Bronchial epithelial cell (primary cell): Measurements from ENCODE around the gene THRB. TPM values are rescaled to one million over a fixed set of nuclear protein-coding genes. Genes with fewer than 3 reads are reported as not detected.

Experiments
- DNase-seq: peaks from one replicate; pipeline ENCODE4 v3.0.0-alpha.2; 2010; ENCODE audit warnings: low read depth
- FAIRE-seq: peaks from 2 replicates; lab custom pipeline; 2011; peaks lifted over from hg19 to GRCh38; lab: Jason Lieb, UNC
- H3K27me3 ChIP-seq: 2 replicates; pipeline ENCODE4 v1.5.1; 2011; ENCODE audit warnings: low read length; ENCODE audit not compliant: control insufficient read depth, insufficient read depth
- H3K36me3 ChIP-seq: 2 replicates; pipeline ENCODE4 v1.5.1; 2011; ENCODE audit warnings: low read length; ENCODE audit not compliant: control insufficient read depth, insufficient read depth
- H3K4me3 ChIP-seq: 2 replicates; pipeline ENCODE4 v1.5.1; 2011; ENCODE audit warnings: mild to moderate bottlenecking, low read depth, low read length, control low read depth
- CTCF ChIP-seq: IDR thresholded peaks from 2 replicates; pipeline ENCODE4 v1.5.1; 2011; ENCODE audit warnings: mild to moderate bottlenecking, moderate library complexity, low read length, control low read depth, inconsistent platforms; ENCODE audit not compliant: insufficient read depth, severe bottlenecking
- total RNA-seq: library from RNA; depleted of rRNA; stranded (reverse); fragments of >200 nt; gene quantifications from 2 replicates; pipeline ENCODE4 v1.2.1, GENCODE V29; 2014

The THRB gene
- total RNA-seq, 1 donor from 2014 or later: 7.6 TPM

GRCh38 chr3:24378313-24378712 is 116.3 kb downstream of the THRB start:
- TF ChIP-seq CTCF: no peak
- no peak for DNase-seq
- no peak overlapping the region for H3K4me3 ChIP-seq
- no peaks in the 10 kb centered on the region for H3K27me3 ChIP-seq
- H3K36me3 ChIP-seq: no peaks in the 10 kb centered on the region
- FAIRE-seq: no peak

GRCh38 chr3:24377218-24377993 is 117.2 kb downstream of the THRB start:
- peak; percentile 74 for DNase-seq
- no peak overlapping the region for H3K4me3 ChIP-seq
- no peaks in the 10 kb centered on the region for H3K36me3 ChIP-seq
- no peaks in the 10 kb centered on the region for H3K27me3 ChIP-seq
- TF ChIP-seq CTCF: no peak
- no peak for FAIRE-seq

GRCh38 chr3:24375947-24376384 is 118.7 kb downstream of the THRB start:
- Histone ChIP-seq H3K4me3 (no peak overlapping the region), H3K27me3 (no peaks in the 10 kb centered on the region), H3K36me3 (no peaks in the 10 kb centered on the region)
- TF ChIP-seq CTCF: no peak
- FAIRE-seq: no peak
- no peak for DNase-seq

- DNase-seq (no peak), FAIRE-seq (no peak)
- Histone ChIP-seq H3K27me3 (no peaks in the 10 kb centered on the region), H3K4me3 (no peak overlapping the region), H3K36me3 (no peaks in the 10 kb centered on the region)
- TF ChIP-seq CTCF: no peak
These were observed 119.8 kb downstream of the THRB start for GRCh38 chr3:24374801-24375200.

- Histone ChIP-seq H3K36me3 (no peaks in the 10 kb centered on the region), H3K4me3 (no peak overlapping the region), H3K27me3 (no peaks in the 10 kb centered on the region)
- FAIRE-seq (peak; percentile 32), DNase-seq (no peak)
- no peak for TF ChIP-seq CTCF
These were observed 121.3 kb downstream of the THRB start for GRCh38 chr3:24373198-24373959.
